Measurements from ENCODE around the gene MAGI1. TPM values are rescaled to one million over a fixed set of nuclear protein-coding genes. Genes with fewer than 3 reads are reported as not detected.
"Not testable (repeated sequence)": the region's sequence is repeated elsewhere in the genome, so short reads cannot be mapped to it uniquely, and the experiment has no call there.

The MAGI1 gene
- total and polyA plus RNA-seq, 4 donors: 9.9 to 88.1 (median 24.6) TPM

DNA sequence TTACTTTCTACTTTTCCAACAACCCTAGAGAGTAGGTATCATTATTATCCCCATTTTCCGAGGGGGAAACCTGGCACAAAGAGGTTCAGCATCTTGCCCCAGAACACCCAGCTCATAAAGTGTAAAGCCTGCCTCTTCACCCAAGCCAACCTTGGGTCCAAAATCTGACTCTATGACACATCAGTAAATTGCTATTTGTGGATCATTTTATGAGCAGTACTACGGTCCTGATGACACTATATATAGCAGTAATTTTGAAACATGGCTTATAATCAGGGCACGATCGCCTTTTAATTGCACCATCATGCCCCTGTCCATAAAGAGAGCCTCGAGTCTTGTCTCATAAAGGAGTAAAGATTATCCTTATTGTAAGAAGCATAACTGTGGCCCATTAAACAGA is 9.7 kb downstream of the MAGI1 start:
- 71 to 79% methylated on average over 5 of the region's 5 CpGs for WGBS, 2 donors
- no peak overlapping the region for H3K27ac ChIP-seq (ENCODE audit: low read depth in 1 of 2, low read length in 1 of 2)
- no peak overlapping the region for H3K4me3 ChIP-seq
- peaks cover 0 to 18% (median 3%) of the 10 kb centered on the region in 5 donors for H3K4me1 ChIP-seq (ENCODE audit: control insufficient read depth in 5 of 5, insufficient read depth in 5 of 5, low read length in 5 of 5)
- no peak overlapping the region for H3K9ac ChIP-seq (ENCODE audit: insufficient read depth in 1 of 2, low read length in 2 of 2)
- no peak for ATAC-seq (ENCODE audit: insufficient read depth, low FRiP score)
- no peaks in the 10 kb centered on the region for H3K36me3 ChIP-seq (ENCODE audit: control insufficient read depth in 4 of 4, insufficient read depth in 4 of 4, low read length in 4 of 4)
- no peaks in the 10 kb centered on the region for H3K27me3 ChIP-seq (ENCODE audit: control insufficient read depth in 3 of 3, insufficient read depth in 3 of 3, low read length in 2 of 3)
- DNase-seq: no peak
- no peaks in the 10 kb centered on the region for H3K9me3 ChIP-seq (ENCODE audit: control insufficient read depth in 4 of 4, insufficient read depth in 3 of 4, low read length in 3 of 4)
- TF ChIP-seq CTCF (IDR thresholded peaks at IDR 0.05; ENCODE audit: control extremely low read depth, extremely low read depth): no peak

DNA sequence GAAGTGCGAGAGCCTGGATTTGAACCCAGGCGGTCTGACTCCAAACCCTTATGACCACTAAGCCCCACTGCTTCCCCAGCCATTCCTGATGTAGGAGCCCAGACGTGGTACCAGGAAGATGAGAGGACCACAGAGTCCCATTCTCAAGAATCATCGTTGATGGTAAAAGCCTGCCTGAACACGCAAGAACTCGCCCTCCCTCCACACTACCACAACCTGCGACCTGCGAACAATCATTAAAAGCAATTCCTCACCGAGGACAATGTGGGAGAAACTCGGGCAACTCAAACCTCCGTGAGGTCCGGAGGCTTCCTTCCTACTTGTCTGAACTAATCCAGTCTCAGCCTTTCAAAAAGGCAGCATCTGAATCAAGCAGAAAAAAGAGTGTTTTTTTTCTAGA is 10.3 kb downstream of the MAGI1 start:
- Histone ChIP-seq H3K4me3 (no peak overlapping the region), H3K36me3 (ENCODE audit: control insufficient read depth in 4 of 4, insufficient read depth in 4 of 4, low read length in 4 of 4) (no peaks in the 10 kb centered on the region), H3K27ac (ENCODE audit: low read depth in 1 of 2, low read length in 1 of 2) (no peak overlapping the region), H3K4me1 (ENCODE audit: control insufficient read depth in 5 of 5, insufficient read depth in 5 of 5, low read length in 5 of 5) (peaks cover 0 to 22% (median 7%) of the 10 kb centered on the region in 5 donors), H3K9me3 (ENCODE audit: control insufficient read depth in 4 of 4, insufficient read depth in 3 of 4, low read length in 3 of 4) (no peaks in the 10 kb centered on the region), H3K9ac (ENCODE audit: insufficient read depth in 1 of 2, low read length in 2 of 2) (no peak overlapping the region), H3K27me3 (ENCODE audit: control insufficient read depth in 3 of 3, insufficient read depth in 3 of 3, low read length in 2 of 3) (no peaks in the 10 kb centered on the region)
- WGBS, 2 donors: 73 to 79% methylated on average over 12 of the region's 12 CpGs
- TF ChIP-seq CTCF (IDR thresholded peaks at IDR 0.05; ENCODE audit: control extremely low read depth, extremely low read depth): no peak
- no peak for ATAC-seq (ENCODE audit: insufficient read depth, low FRiP score)
- DNase-seq: no peak

DNA sequence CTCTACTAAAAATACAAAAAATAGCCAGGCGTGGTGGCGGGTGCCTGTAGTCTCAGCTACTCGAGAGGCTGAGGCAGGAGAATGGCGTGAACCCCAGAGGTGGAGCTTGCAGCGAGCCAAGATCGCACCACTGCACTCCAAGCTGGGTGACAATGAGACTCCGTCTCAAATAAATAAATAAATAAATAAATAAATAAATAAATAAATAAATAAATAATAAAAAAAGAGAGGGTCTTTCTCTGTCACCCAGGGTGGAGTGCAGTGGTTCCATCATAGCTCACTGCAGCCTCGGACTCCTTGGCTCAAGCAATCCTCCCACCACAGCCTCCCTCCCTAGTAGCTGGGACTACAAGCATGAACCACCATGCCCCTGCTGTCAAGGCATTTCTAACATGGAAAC is 11.6 kb downstream of the MAGI1 start:
- not testable (repeated sequence) for DNase-seq; H3K27me3 ChIP-seq (ENCODE audit: control insufficient read depth in 3 of 3, insufficient read depth in 3 of 3, low read length in 2 of 3); ATAC-seq (ENCODE audit: insufficient read depth, low FRiP score); H3K36me3 ChIP-seq (ENCODE audit: control insufficient read depth in 4 of 4, insufficient read depth in 4 of 4, low read length in 4 of 4); H3K27ac ChIP-seq (ENCODE audit: low read depth in 1 of 2, low read length in 1 of 2); H3K4me3 ChIP-seq; H3K9me3 ChIP-seq (ENCODE audit: control insufficient read depth in 4 of 4, insufficient read depth in 3 of 4, low read length in 3 of 4); H3K9ac ChIP-seq (ENCODE audit: insufficient read depth in 1 of 2, low read length in 2 of 2)
- peaks cover 0 to 32% (median 4%) of the 10 kb centered on the region in 5 donors for H3K4me1 ChIP-seq (ENCODE audit: control insufficient read depth in 5 of 5, insufficient read depth in 5 of 5, low read length in 5 of 5)
- WGBS, 2 donors: 95 to 98% methylated on average over 8 of the region's 8 CpGs

- H3K9ac ChIP-seq (ENCODE audit: insufficient read depth in 1 of 2, low read length in 2 of 2): no peak overlapping the region
- H3K36me3 ChIP-seq (ENCODE audit: control insufficient read depth in 4 of 4, insufficient read depth in 4 of 4, low read length in 4 of 4): no peaks in the 10 kb centered on the region
- H3K27ac ChIP-seq (ENCODE audit: low read depth in 1 of 2, low read length in 1 of 2): no peak overlapping the region
- no peaks in the 10 kb centered on the region for H3K9me3 ChIP-seq (ENCODE audit: control insufficient read depth in 4 of 4, insufficient read depth in 3 of 4, low read length in 3 of 4)
- no peak for TF ChIP-seq CTCF (IDR thresholded peaks at IDR 0.05; ENCODE audit: control extremely low read depth, extremely low read depth)
- H3K4me1 ChIP-seq (ENCODE audit: control insufficient read depth in 5 of 5, insufficient read depth in 5 of 5, low read length in 5 of 5): peaks cover 0 to 41% (median 9%) of the 10 kb centered on the region in 5 donors
- DNase-seq (peak in 2 of 3 donors; percentile 64 to 66), ATAC-seq (ENCODE audit: insufficient read depth, low FRiP score) (no peak)
- H3K27me3 ChIP-seq (ENCODE audit: control insufficient read depth in 3 of 3, insufficient read depth in 3 of 3, low read length in 2 of 3): no peaks in the 10 kb centered on the region
- WGBS, 2 donors: 73 to 82% methylated on average over 3 of the region's 3 CpGs
- H3K4me3 ChIP-seq: no peak overlapping the region
These were observed 14.9 kb downstream of the MAGI1 start for GRCh38 chr3:66023738-66024385.

All from lung (tissue), 12 donors.